Smooth muscle cell (in vitro differentiated cells): Measurements from ENCODE around the gene PISD. TPM values are rescaled to one million over a fixed set of nuclear protein-coding genes. Genes with fewer than 3 reads are reported as not detected.

ENCODE experiments used
- DNase-seq: peaks from one replicate; lab custom pipeline; 2025; ENCODE audit not compliant: unreplicated experiment; lab: John Stamatoyannopoulos, UW
- H2AFZ ChIP-seq: fragments of 200-600 bp; sonication (generic); 2 replicates; pipeline ENCODE4 v1.6.0; 2016; ENCODE audit warnings: antibody characterized with exemption, low read depth, mild to moderate bottlenecking
- H3F3A ChIP-seq: fragments of 200-600 bp; sonication (generic); 2 replicates; pipeline ENCODE4 v1.6.0; 2017; ENCODE audit warnings: antibody characterized with exemption, low read depth
- H3K27ac ChIP-seq: fragments of 200-600 bp; sonication (generic); 2 replicates; pipeline ENCODE4 v1.5.1; 2016; ENCODE audit warnings: low read depth, mild to moderate bottlenecking
- H3K27me3 ChIP-seq: fragments of 200-600 bp; sonication (generic); 2 replicates; pipeline ENCODE4 v1.6.1; 2016; ENCODE audit warnings: low read depth, mild to moderate bottlenecking
- H3K36me3 ChIP-seq: fragments of 200-600 bp; sonication (generic); 2 replicates; pipeline ENCODE4 v1.5.1; 2016; ENCODE audit warnings: low read depth
- H3K4me1 ChIP-seq: fragments of 200-600 bp; sonication (generic); 2 replicates; pipeline ENCODE4 v1.5.1; 2016; ENCODE audit warnings: low read depth
- H3K4me2 ChIP-seq: fragments of 200-600 bp; sonication (generic); 2 replicates; pipeline ENCODE4 v1.6.0; 2016; ENCODE audit warnings: mild to moderate bottlenecking
- H3K4me3 ChIP-seq: fragments of 200-600 bp; sonication (generic); 2 replicates; pipeline ENCODE4 v1.5.1; 2016; ENCODE audit warnings: mild to moderate bottlenecking
- H3K79me2 ChIP-seq: fragments of 200-600 bp; sonication (generic); 2 replicates; pipeline ENCODE4 v1.6.0; 2016; ENCODE audit warnings: low read depth, mild to moderate bottlenecking
- H3K9ac ChIP-seq: fragments of 200-600 bp; sonication (generic); 2 replicates; pipeline ENCODE4 v1.6.0; 2016; ENCODE audit warnings: low read depth
- H3K9me3 ChIP-seq: fragments of 200-600 bp; sonication (generic); replicated peaks from 2 replicates; pipeline ENCODE4 v1.5.1; 2016; ENCODE audit warnings: low read depth
- H4K20me1 ChIP-seq: fragments of 200-600 bp; sonication (generic); 2 replicates; pipeline ENCODE4 v1.6.0; 2016; ENCODE audit warnings: low read depth
- WGBS: methylation state at CpG from one replicate; pipeline ENCODE4 v1.1.7; 2016; ENCODE audit warnings: low lambda C conversion rate; 5-methylcytosine and 5-hydroxymethylcytosine counted together
- polyA plus RNA-seq: library from polyadenylated mRNA; unstranded; fragments of >200 nt; fragmentation: Nextera tagmentation; extraction: Ambion mirVana; gene quantifications from 2 replicates; pipeline ENCODE4 v1.2.1, GENCODE V29; 2016
- total RNA-seq: library from RNA; depleted of rRNA; stranded (reverse); fragments of >200 nt; gene quantifications from 2 replicates; pipeline ENCODE4 v1.2.3, GENCODE V29; 2014
- TF ChIP-seq, protein P1 (sequence below): fragments of 200-600 bp; sonication (generic); IDR thresholded peaks from 2 replicates; pipeline ENCODE4 v1.5.1; 2017; ENCODE audit warnings: borderline replicate concordance, mild to moderate bottlenecking, antibody characterized with exemption; ENCODE audit not compliant: insufficient read depth, poor library complexity, severe bottlenecking

Gene PISD
- total and polyA plus RNA-seq, 2 experiments from 2014 or later: 15.3 to 31.6 TPM

DNA sequence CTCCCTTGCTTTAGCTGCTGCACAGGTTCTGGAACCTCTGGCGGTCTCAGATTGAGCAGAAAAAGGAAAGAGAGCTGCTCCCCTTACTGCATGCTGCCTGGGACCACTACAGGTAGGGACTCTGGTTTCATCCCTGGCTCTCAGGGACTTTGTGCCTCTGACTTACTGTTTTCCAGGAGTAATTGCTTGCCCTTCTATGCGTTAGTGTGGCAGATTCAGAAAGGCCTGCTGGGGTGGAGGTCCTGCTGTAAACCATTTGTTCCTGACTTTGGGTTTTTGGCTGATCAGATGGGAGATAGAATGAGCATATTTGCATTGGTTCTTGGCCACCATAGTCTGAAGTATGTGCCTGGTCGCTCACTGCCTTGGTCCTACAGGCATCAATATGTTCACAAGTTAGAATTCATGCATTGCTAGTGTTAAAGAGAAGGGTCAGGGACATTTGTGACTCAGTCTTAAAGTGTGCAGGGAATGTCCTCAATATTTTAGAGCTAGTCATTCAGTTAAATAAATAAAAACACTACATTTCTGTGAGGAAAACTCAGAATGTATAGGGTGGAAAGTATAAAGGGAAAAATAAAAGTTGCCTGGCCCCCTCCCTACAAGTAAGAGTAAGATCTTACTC is 78.0 kb downstream of the PISD start:
- peaks cover 12% of the 10 kb centered on the region for H3F3A ChIP-seq
- 72% methylated on average over 3 of the region's 3 CpGs for WGBS
- H3K36me3 ChIP-seq: no peaks in the 10 kb centered on the region
- no peaks in the 10 kb centered on the region for H4K20me1 ChIP-seq
- H3K4me2 ChIP-seq: peak overlapping the region; percentile 7
- H3K9ac ChIP-seq: no peak overlapping the region
- H2AFZ ChIP-seq: no peak overlapping the region
- TF ChIP-seq, protein P1, sequence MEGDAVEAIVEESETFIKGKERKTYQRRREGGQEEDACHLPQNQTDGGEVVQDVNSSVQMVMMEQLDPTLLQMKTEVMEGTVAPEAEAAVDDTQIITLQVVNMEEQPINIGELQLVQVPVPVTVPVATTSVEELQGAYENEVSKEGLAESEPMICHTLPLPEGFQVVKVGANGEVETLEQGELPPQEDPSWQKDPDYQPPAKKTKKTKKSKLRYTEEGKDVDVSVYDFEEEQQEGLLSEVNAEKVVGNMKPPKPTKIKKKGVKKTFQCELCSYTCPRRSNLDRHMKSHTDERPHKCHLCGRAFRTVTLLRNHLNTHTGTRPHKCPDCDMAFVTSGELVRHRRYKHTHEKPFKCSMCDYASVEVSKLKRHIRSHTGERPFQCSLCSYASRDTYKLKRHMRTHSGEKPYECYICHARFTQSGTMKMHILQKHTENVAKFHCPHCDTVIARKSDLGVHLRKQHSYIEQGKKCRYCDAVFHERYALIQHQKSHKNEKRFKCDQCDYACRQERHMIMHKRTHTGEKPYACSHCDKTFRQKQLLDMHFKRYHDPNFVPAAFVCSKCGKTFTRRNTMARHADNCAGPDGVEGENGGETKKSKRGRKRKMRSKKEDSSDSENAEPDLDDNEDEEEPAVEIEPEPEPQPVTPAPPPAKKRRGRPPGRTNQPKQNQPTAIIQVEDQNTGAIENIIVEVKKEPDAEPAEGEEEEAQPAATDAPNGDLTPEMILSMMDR: no peak
- no peaks in the 10 kb centered on the region for H3K9me3 ChIP-seq
- H3K27ac ChIP-seq: peak overlapping the region; percentile 95
- H3K4me1 ChIP-seq: peaks cover 7% of the 10 kb centered on the region
- H3K79me2 ChIP-seq: no peaks in the 10 kb centered on the region
- no peak overlapping the region for H3K4me3 ChIP-seq
- no peaks in the 10 kb centered on the region for H3K27me3 ChIP-seq
- DNase-seq: no peak

- DNase-seq: no peak
- no peak overlapping the region for H2AFZ ChIP-seq
- TF ChIP-seq, protein P1: no peak
Observed at GRCh38 chr22:31579835-31580242, 82.2 kb downstream of the PISD start.

GRCh38 chr22:31578171-31578570 is 83.8 kb downstream of the PISD start:
- no peak overlapping the region for H3K4me2 ChIP-seq
- no peaks in the 10 kb centered on the region for H3K4me1 ChIP-seq
- no peak for DNase-seq
- H3K36me3 ChIP-seq: no peaks in the 10 kb centered on the region
- H3K4me3 ChIP-seq: no peak overlapping the region
- H4K20me1 ChIP-seq: no peaks in the 10 kb centered on the region
- no peak overlapping the region for H3K27ac ChIP-seq
- TF ChIP-seq, protein P1: no peak
- H3K27me3 ChIP-seq: no peaks in the 10 kb centered on the region
- H2AFZ ChIP-seq: no peak overlapping the region
- no peak overlapping the region for H3K9ac ChIP-seq
- H3K79me2 ChIP-seq: no peaks in the 10 kb centered on the region
- no peaks in the 10 kb centered on the region for H3K9me3 ChIP-seq
- H3F3A ChIP-seq: no peaks in the 10 kb centered on the region
- WGBS: 94% methylated on average over 5 of the region's 5 CpGs

More at GRCh38 chr22:31579835-31580242, 82.2 kb downstream of the PISD start:
- Histone ChIP-seq H3K9ac (no peak overlapping the region), H3K9me3 (no peaks in the 10 kb centered on the region), H3F3A (no peaks in the 10 kb centered on the region), H4K20me1 (no peaks in the 10 kb centered on the region), H3K4me2 (no peak overlapping the region), H3K4me3 (no peak overlapping the region), H3K36me3 (no peaks in the 10 kb centered on the region), H3K27ac (no peak overlapping the region), H3K27me3 (no peaks in the 10 kb centered on the region), H3K4me1 (no peaks in the 10 kb centered on the region), H3K79me2 (no peaks in the 10 kb centered on the region)
- WGBS: 83% methylated on average over 1 of the region's 1 CpG

- TF ChIP-seq, protein P1: no peak
- no peak overlapping the region for H3K4me2 ChIP-seq
- H3F3A ChIP-seq: no peaks in the 10 kb centered on the region
- H3K9ac ChIP-seq: no peak overlapping the region
- H3K27me3 ChIP-seq: no peaks in the 10 kb centered on the region
- H3K9me3 ChIP-seq: no peaks in the 10 kb centered on the region
- H3K79me2 ChIP-seq: no peaks in the 10 kb centered on the region
- WGBS: 89% methylated on average over 5 of the region's 5 CpGs
- H2AFZ ChIP-seq: no peak overlapping the region
- H3K27ac ChIP-seq: no peak overlapping the region
- no peaks in the 10 kb centered on the region for H4K20me1 ChIP-seq
- H3K36me3 ChIP-seq: no peaks in the 10 kb centered on the region
- no peak for DNase-seq
- H3K4me1 ChIP-seq: no peaks in the 10 kb centered on the region
- H3K4me3 ChIP-seq: no peak overlapping the region
Observed at GRCh38 chr22:31577711-31578110, 84.3 kb downstream of the PISD start.
